ENCODE data around the gene SNAPC1.

- TF ChIP-seq SRF (IDR thresholded peaks at IDR 0.05; ENCODE audit: low read depth in 2 of 2, low read length in 2 of 2) (no peak), POLR2AphosphoS5 (IDR thresholded peaks at IDR 0.05; ENCODE audit: low read length) (no peak), CBX3 (IDR thresholded peaks at IDR 0.05; ENCODE audit: borderline replicate concordance, low read depth) (no peak), POLR2A (IDR thresholded peaks at IDR 0.05; ENCODE audit: low read depth, low read length) (no peak)
Measured at GRCh38 chr14:61837336-61838229, 75.4 kb downstream of the SNAPC1 start.

Measured in GM12878 (cell line).